Upper lobe of left lung (tissue), 4 donors: ENCODE measurements around the gene SPTBN2.

Experiments
- EP300 ChIP-seq, 4 donors: sonication (generic); formaldehyde crosslinking; IDR thresholded peaks; one replicate each; pipeline ENCODE4 v1.5.1; 2017; ENCODE audit warnings: antibody characterized with exemption in 4 of 4, control low read depth in 2 of 4
- POLR2A ChIP-seq, 4 donors: fragments of 450-650 bp; IDR thresholded peaks; one replicate each; pipeline ENCODE4 v1.5.1; 2016 to 2017; ENCODE audit warnings: antibody characterized with exemption in 4 of 4, mild to moderate bottlenecking in 2 of 4
- POLR2AphosphoS5 ChIP-seq, 2 donors: sonication (generic); formaldehyde crosslinking; IDR thresholded peaks; one replicate each; pipeline ENCODE4 v1.5.1; 2017; ENCODE audit warnings: antibody characterized with exemption in 2 of 2
- TF ChIP-seq, protein P1 (sequence below), 6 experiments: fragments of 450-650 bp in 4 of 6; fragments of 200-600 bp in 2 of 6; sonication (generic) in 2 of 6; IDR thresholded peaks; one replicate each; pipeline ENCODE4 v1.5.1; 2016 to 2019; ENCODE audit warnings: antibody characterized with exemption in 6 of 6

DNA sequence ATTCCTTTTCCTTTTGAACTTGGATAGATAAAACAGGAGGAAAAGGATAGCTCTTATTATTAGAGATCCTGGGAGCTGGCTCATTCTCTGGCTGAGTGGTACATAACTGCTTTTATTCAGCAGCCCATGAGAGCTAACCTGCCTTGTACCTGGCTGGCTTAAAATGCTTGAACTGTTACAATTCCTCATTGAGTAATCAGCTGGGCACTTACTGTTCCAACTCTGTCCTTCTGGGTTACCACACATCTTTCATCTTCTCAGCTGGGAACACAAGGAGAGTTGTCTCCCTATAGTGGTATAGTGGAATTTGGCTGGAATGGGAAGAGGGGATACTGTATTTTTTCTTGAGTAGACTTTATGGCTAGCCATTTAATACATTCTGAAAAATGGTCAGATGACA, 39.8 kb upstream of the SPTBN2 start:
- TF ChIP-seq, protein P1, sequence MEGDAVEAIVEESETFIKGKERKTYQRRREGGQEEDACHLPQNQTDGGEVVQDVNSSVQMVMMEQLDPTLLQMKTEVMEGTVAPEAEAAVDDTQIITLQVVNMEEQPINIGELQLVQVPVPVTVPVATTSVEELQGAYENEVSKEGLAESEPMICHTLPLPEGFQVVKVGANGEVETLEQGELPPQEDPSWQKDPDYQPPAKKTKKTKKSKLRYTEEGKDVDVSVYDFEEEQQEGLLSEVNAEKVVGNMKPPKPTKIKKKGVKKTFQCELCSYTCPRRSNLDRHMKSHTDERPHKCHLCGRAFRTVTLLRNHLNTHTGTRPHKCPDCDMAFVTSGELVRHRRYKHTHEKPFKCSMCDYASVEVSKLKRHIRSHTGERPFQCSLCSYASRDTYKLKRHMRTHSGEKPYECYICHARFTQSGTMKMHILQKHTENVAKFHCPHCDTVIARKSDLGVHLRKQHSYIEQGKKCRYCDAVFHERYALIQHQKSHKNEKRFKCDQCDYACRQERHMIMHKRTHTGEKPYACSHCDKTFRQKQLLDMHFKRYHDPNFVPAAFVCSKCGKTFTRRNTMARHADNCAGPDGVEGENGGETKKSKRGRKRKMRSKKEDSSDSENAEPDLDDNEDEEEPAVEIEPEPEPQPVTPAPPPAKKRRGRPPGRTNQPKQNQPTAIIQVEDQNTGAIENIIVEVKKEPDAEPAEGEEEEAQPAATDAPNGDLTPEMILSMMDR (IDR thresholded peaks at IDR 0.05) = no peak
- no peak for TF ChIP-seq POLR2A (IDR thresholded peaks at IDR 0.05)
- TF ChIP-seq POLR2AphosphoS5 (IDR thresholded peaks at IDR 0.05) = no peak
- TF ChIP-seq EP300 (IDR thresholded peaks at IDR 0.05) = no peak
